M059J (cell line): ENCODE data around the gene PKD2. TPM values are rescaled to one million over a fixed set of nuclear protein-coding genes. Genes with fewer than 3 reads are reported as not detected.
"Not testable (repeated sequence)": the region's sequence is repeated elsewhere in the genome, so short reads cannot be mapped to it uniquely, and the experiment has no call there.

Source experiments
- DNase-seq: peaks from one replicate; pipeline ENCODE4 v3.0.0-alpha.2; 2012; ENCODE audit warnings: low read depth
- total RNA-seq: library from RNA; depleted of rRNA; stranded (reverse); fragments of >200 nt; shearing (Covaris generic); gene quantifications from 2 replicates; pipeline ENCODE4 v1.2.3, GENCODE V29; 2014

PKD2 gene
- total RNA-seq, 1 experiment from 2014 or later = 26.4 TPM

DNA sequence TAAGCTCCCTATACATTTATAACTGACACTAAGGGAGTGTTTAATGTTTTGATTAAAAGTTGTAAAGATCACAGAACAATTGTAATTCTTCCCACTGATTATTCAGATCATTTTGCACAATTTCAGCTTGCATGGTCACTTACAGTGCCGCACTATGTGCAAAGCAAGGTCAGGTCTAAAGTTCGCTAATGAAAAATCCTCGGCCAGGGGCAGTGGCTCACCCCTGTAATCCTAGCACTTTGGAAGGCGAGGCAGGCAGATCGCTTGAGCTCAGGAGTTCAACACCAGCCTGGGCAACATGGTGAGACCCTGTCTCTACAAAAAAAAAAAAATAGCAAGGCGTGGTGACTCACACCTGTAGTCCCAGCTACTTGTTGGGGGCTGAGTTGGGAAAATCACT is 57.0 kb downstream of the PKD2 start:
- DNase-seq = no peak

DNA sequence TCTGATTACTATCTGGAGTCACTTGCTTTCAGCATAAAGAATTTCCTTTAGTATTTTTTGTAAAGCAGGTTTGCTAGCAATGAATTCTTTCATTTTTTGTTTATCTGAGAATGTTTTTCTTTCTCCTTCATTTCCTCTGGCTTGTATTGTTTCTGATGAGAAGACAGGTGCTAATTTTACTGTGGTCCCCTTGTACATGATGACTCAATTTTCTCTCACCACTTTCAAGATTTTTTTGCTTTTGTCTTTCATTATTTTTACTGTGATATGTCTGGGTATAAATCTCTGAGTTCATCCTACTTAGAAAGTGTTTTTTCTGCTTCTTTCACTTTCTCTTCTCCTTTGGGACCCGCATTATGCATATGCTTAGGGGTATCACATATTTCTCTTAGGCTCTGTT is 62.6 kb downstream of the PKD2 start:
- DNase-seq = peak; percentile 10

DNA sequence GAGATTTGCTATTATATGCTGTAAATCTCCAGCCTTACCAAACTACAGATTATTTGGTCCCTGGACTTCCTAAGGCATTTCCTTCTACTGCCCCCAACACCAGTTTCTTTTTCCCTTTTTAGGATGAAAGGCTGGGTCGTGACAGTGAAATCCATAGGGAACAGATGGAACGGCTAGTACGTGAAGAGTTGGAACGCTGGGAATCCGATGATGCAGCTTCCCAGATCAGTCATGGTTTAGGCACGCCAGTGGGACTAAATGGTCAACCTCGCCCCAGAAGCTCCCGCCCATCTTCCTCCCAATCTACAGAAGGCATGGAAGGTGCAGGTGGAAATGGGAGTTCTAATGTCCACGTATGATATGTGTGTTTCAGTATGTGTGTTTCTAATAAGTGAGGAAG is 67.9 kb downstream of the PKD2 start:
- DNase-seq = no peak

DNA sequence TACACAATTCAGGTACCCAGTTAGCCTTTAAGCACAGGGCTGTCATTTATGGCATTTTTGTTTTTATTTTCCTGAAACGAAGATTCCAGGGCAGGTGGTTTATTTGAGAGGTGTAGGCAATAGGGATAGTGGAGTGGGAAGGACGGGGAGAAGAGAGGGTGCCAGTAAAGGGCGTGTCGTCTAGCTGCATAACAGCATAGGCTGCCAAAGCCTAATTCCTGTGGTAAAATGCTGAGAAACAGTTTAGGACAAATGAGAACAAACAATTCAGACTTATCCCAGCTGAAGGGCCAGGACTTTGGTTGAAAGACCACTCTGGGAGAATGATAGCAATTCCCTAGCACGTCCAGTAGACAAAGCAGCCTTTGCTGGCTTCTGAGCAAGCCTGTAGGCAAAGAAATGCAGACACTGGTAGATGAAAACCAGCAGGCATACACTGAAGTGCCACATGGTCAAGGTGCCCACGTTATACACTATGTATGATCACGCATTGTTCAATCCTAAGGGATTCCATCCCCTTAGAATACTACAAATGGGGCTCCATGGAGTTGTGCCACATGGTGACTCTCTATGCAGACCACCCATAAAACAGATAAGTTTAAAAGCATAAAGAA is 70.6 kb downstream of the PKD2 start:
- DNase-seq = no peak

GRCh38 chr4:88078579-88078978 is 71.1 kb downstream of the PKD2 start:
- no peak for DNase-seq

- DNase-seq = no peak
These were observed 73.2 kb downstream of the PKD2 start for GRCh38 chr4:88080626-88081025.

DNA sequence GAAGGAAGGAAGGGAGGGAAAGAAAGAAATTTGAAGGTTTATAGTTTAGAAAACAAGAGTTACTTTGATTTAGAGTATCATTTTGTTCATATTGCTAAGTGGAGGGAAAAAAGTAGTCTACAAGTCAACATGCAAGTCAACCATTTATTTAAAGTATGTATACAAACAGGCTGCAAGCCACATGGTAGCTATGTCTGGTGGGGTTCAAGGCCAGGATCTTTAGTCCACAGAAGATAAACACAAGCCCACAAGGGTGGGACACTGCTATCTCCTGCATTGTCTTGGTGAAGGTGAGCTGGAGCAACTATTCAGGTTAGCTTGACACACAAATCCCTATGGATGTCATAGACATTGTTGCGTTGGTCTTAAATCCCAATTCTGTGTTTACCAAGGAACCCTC is 79.6 kb downstream of the PKD2 start:
- DNase-seq = no peak

GRCh38 chr4:88090898-88091297 is 83.5 kb downstream of the PKD2 start:
- no peak for DNase-seq

DNA sequence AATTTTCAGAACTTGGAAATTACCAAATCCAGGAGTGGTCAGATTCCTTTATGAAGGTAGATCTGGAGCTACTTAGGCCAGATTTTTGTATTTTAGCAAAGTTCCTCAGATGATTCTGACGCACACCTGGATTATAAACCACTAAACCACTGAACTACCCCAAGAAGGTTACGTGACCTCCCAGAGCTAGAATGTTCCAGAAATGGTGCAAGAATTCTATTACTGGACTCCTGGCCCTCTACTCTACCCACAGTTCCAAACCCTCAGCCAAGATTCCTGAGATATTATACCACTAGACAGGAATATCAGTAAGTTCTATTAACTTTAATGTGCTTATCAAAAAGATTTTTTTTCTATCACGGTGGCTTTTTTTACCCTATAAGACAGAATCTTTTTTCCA is 83.9 kb downstream of the PKD2 start:
- no peak for DNase-seq

DNA sequence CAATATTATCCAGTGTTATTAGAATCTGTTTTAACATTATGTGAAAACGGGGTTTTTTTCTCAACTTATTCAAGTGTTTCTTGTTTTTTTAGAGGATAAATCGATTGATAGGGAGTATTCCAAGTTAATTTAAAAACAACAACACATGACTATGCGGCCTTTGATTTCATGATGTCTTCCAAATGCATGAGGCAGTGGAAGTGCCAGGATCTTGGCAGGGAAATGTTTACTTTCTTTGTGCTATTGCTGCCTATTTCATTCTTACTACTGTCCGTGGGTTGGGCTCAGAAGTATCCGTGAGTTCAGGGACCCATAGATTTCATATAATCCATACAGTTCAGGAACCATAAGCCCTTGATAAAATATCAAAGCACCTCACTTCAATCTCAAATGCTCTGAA is 86.4 kb downstream of the PKD2 start:
- no peak for DNase-seq

DNA sequence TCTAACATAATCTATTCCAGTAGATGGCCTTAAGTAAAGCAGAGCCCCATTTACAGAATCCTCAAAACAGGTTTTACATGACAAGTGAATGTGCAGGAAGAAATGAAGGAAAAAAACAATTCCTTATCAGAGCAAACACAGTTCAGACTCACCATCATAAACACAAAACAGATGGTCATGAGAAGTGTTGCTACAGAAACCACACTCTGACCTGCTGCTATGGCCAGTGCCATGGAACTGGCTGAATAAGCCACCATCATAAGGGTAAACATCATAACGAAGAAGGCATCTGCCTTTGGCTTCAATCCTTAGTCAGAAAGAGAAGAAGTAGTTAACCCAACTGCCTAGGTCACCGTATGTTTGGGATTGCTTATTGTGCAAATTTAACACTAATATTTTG is 89.9 kb downstream of the PKD2 start:
- DNase-seq = no peak

- no peak for DNase-seq
These were observed 90.3 kb downstream of the PKD2 start for GRCh38 chr4:88097781-88098180.

DNA sequence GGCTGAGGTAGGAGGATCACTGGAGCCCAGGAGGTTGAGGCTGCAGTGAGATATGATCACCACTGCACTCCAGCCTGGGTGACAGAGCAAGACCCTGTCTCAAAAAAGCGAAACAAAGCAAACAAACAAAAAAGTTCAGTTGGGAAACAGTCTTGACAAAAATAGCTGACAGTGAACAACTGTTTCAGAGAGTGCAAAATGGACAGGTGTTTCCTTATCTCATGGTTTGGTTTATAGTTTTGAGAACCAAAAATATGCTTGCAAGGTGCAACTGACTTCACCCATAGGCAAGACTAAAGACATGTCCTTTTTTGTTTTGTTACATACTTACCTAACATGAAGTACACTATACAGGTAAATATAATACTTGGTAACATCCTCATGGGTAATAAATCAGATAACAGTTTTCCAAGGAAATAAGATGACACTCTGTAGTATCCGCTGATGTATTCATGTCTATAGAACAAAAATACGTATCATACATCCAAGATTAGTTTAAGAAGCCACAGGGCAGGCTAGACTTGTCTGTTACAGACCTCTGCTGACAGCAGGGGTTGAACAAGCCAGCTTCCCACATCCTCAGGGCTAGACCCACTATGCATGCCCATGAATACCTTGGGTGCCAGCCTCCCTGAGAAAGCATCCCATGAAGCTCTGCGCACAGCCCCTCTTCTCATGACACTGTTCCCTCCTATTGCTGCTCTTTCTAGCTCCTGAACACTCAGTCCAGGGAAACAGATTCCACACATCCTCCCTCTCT is 91.7 kb downstream of the PKD2 start:
- DNase-seq = no peak

GRCh38 chr4:88101165-88101564 is 93.7 kb downstream of the PKD2 start:
- DNase-seq = no peak

DNA sequence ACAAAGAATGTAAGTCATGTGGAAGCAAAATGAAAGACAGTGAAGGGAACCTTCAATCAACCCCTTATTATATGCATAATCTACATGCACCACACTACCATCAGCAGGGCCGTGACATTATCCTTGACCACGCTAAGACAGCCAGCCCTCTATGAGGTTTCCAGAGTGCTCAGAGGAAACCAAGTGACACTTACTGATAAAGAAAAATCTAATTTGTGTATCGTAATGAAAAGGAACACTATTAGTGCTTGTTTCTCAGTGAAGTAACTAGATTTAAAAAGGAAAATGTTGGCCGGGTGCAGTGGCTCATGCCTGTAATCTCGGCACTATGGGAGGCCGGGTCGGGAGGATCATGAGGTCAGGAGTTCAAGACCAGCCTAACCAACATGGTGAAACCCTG is 94.6 kb downstream of the PKD2 start:
- no peak for DNase-seq

- DNase-seq = peak; percentile 90
These were observed 97.6 kb downstream of the PKD2 start for GRCh38 chr4:88104902-88105610.

GRCh38 chr4:88106205-88106604 is 98.8 kb downstream of the PKD2 start:
- peak; percentile 32 for DNase-seq

DNA sequence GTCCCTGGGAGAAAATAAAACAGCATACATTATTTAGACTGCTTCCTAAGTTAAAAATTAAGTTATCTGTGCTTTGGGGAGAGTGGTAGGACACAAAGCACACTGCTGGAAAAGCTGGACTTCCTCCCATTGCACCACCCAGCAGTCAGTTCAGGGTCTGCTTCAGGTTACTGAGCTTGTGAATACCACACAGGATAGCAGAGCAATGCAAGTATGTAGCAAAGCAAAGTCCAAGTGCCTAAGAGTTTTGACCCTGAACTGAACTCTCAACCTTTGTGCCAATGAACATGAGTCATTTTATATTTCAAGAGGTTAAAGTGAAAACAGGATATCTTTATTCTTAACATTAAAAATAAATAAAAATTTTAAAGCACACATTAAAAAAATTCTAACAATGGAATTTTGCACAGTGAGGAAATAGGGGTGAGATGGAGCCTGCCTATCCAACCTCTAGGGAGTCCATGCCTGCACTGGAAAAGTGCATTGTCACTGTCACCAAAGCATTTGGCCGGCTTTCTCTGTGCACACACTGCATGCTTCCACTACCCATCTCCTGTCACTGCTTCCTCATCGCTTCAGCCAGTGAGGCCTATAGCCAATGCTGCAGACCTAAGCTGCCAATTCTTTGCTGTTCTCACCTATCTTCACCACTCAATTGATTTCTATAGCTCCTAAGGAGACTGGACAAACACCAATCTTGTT is 100.1 kb downstream of the PKD2 start:
- DNase-seq = peak; percentile 27

- not testable (repeated sequence) for DNase-seq
These were observed 100.7 kb downstream of the PKD2 start for GRCh38 chr4:88108108-88108465.

GRCh38 chr4:88108747-88109122 is 101.3 kb downstream of the PKD2 start:
- no peak for DNase-seq

GRCh38 chr4:88109123-88109881 is 101.9 kb downstream of the PKD2 start:
- no peak for DNase-seq

DNA sequence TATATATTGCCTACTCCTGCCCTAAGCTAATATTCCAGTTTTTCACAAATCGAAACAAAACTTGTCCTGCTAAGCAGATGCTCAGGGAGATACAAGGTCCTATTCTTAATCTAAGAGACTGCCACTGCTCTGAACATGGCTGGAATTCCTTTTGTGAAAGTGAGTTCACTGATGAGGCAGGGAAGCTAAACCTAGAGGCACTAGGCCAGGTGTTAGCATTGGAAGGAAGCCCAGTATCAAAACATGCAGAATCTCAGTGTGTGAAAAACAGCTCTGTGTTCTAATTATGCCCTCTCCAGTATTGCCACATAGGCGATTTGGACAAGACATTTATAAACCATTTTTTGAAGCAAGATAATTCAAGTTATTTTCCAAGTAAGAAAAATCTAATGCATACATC is 103.4 kb downstream of the PKD2 start:
- no peak for DNase-seq
